HG03565 (cell line): Measurements from ENCODE around the gene EIF4G3.
"Not testable (repeated sequence)": the region's sequence is repeated elsewhere in the genome, so short reads cannot be mapped to it uniquely, and the experiment has no call there.

Experiments used
- ATAC-seq: cut with Tn5 transposase; IDR thresholded peaks from one replicate; pipeline ENCODE4 v1.9.1; 2021; ENCODE audit warnings: mild to moderate bottlenecking, moderate library complexity; ENCODE audit not compliant: unreplicated experiment

Gene EIF4G3

DNA sequence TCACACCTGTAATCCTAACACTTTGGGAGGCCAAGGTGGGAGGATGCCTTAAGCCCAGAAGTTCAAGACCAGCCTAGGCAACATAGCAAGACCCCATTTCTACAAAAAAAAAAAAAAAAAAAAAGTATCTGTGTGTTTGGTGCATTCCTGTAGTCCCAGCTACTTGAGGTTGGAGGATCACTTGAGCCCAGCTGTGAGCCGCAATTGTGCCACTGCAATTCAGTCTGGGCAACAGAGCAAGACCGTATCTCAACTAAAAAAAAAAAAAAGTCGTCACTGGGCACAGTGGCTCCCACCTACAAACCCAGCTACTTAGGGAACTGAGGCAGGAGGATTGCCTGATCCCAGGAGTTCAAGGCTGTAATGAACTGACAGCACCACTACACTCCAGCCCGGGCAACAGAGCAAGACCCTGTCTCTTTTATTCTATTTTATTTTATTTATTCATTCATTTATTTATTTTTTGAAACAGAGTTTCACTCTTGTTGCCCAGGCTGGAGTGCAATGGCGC lies 8.6 kb upstream of the EIF4G3 start:
- ATAC-seq, result no peak

DNA sequence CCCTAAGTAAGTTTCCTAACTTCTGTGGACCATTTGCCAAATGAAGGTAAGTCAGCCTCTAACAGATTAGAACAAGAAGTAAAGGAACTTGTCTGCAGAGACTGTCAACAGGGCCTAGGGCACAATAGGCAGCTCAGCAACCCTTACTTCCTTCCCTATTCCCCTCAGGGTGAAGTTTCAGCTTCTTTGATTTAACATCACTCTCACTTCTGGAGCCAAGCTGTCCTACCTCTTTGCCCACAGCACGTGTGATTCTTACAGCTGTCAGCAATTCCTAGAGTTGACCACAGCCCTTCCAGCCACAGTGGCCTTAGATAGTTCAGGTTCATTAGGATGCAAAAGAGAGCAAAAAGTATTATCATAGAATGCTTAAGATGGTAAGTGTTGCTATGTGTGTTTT lies 7.6 kb upstream of the EIF4G3 start:
- no peak for ATAC-seq

DNA sequence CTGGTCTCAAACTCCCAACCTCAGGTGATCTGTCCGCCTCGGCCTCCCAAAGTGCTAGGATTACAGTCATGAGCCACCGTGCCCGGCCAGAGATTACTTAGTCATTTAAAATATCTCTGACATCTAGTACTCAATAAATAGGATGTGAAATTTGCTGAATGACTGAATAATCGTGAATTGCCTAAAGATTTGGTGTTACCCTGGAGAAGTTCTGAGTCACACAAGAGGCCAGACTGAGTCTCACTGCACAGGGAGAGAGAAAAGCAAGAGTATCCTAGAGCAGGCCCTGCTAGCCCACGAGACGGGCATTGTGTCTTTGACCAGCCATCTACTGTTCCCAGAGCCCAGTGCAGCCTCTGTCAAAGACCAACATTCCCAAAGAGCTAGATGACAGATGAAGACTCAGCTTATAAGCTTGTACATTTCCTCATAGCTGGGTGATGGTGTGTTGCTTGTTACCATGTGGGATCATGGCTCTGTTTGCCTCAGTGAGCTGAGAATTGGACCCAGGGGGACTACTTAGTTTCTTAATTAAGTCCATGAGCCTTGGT lies 5.6 kb upstream of the EIF4G3 start:
- no peak for ATAC-seq

- ATAC-seq, result not testable (repeated sequence)
Observed at GRCh38 chr1:21178271-21178670, 1.6 kb upstream of the EIF4G3 start.

GRCh38 chr1:21175670-21176581 lies 771 bp downstream of the EIF4G3 start:
- no peak for ATAC-seq

GRCh38 chr1:21175324-21175669 lies 1.4 kb downstream of the EIF4G3 start:
- ATAC-seq, result no peak

DNA sequence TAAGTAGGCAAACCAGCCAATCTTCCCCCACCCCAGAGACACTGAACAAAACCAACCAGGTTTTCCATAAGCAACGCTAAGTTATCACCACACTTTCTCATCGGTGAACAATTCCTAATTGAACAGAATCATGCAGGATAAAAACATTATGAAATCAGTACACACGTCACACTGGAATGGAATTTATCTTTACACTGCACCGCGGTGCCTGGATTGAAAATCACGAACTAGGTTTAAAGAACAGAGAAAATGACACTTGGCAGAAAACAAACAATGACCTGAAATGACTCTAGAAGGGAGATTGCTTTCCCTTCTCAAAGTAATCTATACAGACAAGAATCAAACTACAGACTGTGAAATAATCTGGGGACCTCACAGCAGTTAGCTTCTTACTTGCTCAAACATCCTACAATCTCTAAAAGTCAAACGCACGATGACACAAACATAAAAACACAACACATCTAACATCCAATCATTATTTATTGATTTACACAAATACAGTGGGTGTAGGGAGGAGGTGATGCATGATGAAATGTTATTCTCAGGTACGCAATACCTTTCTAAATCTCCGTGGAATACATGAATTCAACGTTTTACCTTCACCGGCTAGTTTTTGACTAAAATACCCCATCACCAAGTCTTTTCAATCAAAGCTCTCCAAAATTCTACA lies 1.9 kb downstream of the EIF4G3 start:
- ATAC-seq, result no peak

GRCh38 chr1:21174230-21174629 lies 2.5 kb downstream of the EIF4G3 start:
- ATAC-seq, result no peak

DNA sequence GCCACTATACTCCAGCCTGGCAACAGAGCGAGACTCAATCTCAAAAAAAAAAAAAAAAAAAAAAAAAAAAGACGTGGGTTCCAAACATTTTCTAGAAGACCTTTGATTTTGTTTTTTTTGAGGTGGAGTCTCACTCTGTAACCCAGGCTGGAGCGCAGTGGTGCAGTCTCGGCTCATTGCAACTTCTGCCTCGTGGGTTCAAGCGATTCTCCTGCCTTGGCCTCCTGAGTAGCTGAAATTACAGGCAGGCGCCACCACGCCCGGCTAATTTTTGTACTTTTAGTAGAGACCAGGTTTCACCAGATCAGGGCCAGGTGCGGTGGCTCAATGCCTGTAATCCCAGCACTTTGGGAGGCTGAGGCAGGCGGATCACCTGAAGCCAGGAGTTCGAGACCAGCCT lies 3.6 kb downstream of the EIF4G3 start:
- ATAC-seq, result not testable (repeated sequence)

GRCh38 chr1:21170837-21171236 lies 5.9 kb downstream of the EIF4G3 start:
- not testable (repeated sequence) for ATAC-seq

DNA sequence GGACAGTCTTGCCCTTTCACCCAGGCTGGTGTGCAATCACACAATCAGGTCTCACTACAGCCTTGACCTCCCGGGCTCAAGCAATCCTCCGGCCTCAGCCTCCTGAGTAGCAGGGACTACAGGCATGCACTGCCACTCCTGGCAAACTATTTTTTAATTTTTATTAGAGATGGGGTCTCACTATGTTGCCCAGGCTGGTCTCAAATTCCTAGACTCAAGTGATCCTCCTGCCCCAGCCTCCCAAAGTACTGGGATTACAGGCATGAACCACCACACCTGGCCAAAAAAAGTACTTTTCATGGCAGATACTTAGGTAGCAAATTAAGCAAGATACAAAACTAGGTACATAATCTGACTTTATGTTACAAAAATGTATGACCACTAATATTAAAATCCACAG lies 8.3 kb downstream of the EIF4G3 start:
- no peak for ATAC-seq

DNA sequence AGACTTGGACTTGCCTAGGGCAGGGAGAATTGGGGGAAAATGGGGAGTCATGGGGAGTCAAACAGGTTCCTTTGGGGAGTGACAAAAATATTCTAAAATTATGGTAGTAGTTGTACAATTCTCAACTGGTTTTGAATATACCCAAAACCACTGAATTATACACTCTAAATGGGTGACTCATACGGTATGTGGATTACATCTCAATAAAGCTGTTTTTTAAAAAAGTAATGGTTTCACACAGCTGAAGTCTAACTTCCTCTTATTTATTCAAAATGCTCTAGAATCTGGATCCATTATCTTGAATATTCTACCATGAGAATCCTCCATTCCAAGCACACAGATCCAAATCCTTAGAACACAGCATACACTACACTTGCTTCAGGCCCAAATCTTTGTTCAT lies 11.1 kb downstream of the EIF4G3 start:
- ATAC-seq, result no peak

DNA sequence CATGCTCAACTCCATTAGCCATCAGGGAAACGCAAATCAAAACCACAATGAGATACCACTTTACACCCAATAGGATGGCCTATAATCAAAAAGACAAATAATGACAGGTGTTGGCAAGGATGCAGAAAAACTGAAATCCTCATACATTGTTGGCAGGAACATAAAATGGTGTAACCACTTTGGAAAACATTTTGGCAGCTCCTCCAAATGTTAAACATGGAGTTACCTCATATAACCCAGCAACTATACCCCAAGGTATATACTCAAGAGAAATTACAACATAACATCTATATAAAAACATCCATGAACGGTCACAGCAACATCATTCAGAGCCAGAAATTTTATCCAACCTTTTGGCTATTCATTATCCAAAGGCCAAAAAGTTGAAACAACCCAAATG lies 11.6 kb downstream of the EIF4G3 start:
- ATAC-seq, result no peak

DNA sequence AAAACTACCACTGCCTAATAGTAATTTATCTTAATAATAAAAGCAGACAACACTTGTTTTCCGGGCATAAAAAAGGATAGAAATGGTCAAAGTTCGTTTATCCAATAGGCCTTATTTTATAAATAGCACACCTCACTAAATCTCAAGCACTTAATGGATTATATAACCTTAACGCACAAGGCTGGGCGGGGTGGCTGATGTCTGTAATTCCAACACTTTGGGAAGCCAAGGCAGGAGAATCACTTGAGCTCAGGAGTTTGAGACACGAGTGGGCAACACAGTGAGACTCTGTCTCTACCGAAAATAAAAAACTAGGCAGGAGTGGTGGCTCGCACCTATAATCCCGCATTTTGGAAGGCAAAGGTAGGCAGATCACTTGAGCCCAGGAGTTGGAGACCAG lies 12.4 kb downstream of the EIF4G3 start:
- ATAC-seq, result no peak

- no peak for ATAC-seq
Observed at GRCh38 chr1:21162740-21163464, 13.8 kb downstream of the EIF4G3 start.

DNA sequence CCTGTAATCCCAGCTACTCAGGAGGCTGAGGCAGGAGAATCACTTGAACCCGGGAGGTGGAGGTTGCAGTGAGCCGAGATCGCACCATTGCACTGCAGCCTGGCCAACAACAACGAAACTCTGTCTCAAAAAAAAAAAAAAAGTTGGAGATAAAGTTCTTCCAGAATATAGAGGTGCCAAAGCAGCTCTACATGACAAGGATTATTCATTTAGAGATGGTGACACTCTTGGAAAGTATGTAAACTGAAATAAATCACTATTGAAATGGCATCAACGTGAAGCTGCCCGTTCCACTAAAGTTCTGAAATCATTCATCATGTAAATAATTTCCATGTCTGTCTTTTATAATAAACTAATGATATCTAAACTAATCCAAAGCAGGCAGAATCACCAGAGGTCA lies 14.9 kb downstream of the EIF4G3 start:
- no peak for ATAC-seq

DNA sequence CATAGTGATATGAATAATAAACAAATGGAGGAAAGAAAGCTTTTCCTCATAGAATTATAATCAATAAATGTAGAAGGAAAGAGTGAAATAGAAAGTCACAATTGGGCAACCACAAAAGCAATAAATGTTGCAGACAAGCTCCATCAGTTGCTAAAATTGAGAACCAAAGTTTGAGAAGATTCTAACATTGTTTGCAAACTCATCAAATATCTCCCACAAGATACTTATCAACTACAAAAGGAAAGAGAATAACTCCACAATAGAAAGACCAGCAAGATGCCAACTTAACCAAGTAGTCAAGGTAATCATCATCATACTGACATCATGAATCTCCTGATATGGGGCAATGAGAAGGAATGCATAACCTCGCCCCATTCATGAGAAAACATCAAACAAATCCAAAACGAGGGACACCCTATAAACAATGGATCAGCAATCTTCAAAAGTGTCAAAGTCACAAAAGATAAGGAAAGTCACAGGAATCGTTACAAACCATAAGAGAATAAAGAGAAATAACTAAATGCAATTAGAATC lies 16.4 kb downstream of the EIF4G3 start:
- no peak for ATAC-seq

DNA sequence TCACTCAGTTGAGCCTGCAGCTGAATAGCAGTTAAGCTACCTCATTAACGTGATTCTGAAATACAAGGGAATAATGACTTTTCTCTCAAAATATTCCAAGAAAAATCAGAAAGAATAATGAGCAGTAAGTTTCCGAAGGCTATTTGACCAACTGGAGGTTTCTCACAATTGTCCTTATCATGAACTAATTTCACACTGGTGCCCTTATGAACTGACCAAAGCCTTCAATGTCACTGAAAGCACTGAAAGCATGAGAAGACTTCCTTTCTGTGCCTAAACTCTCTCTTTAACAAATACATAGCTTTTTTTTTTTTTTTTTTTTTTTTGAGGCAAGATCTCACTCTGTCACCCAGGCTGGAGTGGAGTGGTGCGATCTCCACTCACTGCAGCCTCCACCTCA lies 18.8 kb downstream of the EIF4G3 start:
- ATAC-seq, result no peak

- ATAC-seq, result no peak
Observed at GRCh38 chr1:21157054-21157453, 19.6 kb downstream of the EIF4G3 start.

- no peak for ATAC-seq
Observed at GRCh38 chr1:21156019-21156418, 20.7 kb downstream of the EIF4G3 start.

GRCh38 chr1:21154717-21155116 lies 22.0 kb downstream of the EIF4G3 start:
- ATAC-seq, result no peak
